ENCODE data around the gene MORN5.

DNA sequence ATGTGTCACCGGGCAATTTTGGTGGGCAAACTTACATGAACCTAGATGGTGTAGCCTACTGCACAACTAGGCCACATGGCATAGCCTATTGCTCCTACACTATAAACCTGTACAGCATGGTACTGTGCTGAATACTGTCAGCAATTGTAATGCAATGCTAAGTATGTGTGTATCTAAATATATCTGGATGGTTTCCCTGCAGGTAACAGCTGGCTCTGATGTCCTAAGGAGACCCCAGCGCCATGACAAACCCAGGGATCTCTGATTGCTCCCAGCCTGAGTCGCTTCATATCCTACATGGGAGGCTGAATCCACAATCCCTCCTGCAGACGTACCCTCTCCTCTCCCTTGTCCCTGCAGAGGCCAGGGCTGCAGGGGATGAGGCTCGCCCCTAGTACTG lies 40.0 kb upstream of the MORN5 start:
- TF ChIP-seq, protein P1, sequence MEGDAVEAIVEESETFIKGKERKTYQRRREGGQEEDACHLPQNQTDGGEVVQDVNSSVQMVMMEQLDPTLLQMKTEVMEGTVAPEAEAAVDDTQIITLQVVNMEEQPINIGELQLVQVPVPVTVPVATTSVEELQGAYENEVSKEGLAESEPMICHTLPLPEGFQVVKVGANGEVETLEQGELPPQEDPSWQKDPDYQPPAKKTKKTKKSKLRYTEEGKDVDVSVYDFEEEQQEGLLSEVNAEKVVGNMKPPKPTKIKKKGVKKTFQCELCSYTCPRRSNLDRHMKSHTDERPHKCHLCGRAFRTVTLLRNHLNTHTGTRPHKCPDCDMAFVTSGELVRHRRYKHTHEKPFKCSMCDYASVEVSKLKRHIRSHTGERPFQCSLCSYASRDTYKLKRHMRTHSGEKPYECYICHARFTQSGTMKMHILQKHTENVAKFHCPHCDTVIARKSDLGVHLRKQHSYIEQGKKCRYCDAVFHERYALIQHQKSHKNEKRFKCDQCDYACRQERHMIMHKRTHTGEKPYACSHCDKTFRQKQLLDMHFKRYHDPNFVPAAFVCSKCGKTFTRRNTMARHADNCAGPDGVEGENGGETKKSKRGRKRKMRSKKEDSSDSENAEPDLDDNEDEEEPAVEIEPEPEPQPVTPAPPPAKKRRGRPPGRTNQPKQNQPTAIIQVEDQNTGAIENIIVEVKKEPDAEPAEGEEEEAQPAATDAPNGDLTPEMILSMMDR (IDR thresholded peaks at IDR 0.05), result no peak
- no peak for TF ChIP-seq EZH2 (IDR thresholded peaks at IDR 0.05; ENCODE audit: borderline replicate concordance, insufficient read depth, low read depth, low read length, poor library complexity, severe bottlenecking)
